H1 (cell line): ENCODE data around the gene COLEC12. TPM values are rescaled to one million over a fixed set of nuclear protein-coding genes. Genes with fewer than 3 reads are reported as not detected.

Source experiments
- CTCF ChIA-PET: fragments of 300-600 bp; sonication (Branson Sonifier 250); formaldehyde crosslinking; loops from one replicate; lab custom pipeline; 2021; ENCODE audit not compliant: partially characterized antibody; lab: Charles Lee
- POLR2A ChIA-PET: fragments of 300-600 bp; sonication (Branson Sonifier 250); formaldehyde crosslinking; loops from one replicate; lab custom pipeline; 2021; ENCODE audit warnings: inconsistent platforms; ENCODE audit not compliant: partially characterized antibody; lab: Charles Lee
- DNase-seq, 2 experiments: peaks; one replicate each; pipeline versions ENCODE4 v3.0.0 to v3.0.0-alpha.2; 2010 to 2022; ENCODE audit warnings: low spot score in 2 of 2, low read depth in 1 of 2, mixed read lengths in 1 of 2
- FAIRE-seq: peaks from 2 replicates; lab custom pipeline; 2011; peaks lifted over from hg19 to GRCh38; lab: Jason Lieb, UNC
- H2AFZ ChIP-seq: 2 replicates; pipeline ENCODE4 v1.8.1; 2012; ENCODE audit warnings: low read length, inconsistent platforms
- H2AK5ac ChIP-seq: 2 replicates; pipeline ENCODE4 v1.6.1; 2013; ENCODE audit warnings: low read depth, low read length
- H2BK120ac ChIP-seq: replicated peaks from 2 replicates; pipeline ENCODE3; 2013; ENCODE audit warnings: low read depth, low read length, inconsistent platforms
- H2BK12ac ChIP-seq: 2 replicates; pipeline ENCODE4 v1.6.1; 2013; ENCODE audit warnings: low read depth, low read length
- H2BK15ac ChIP-seq: 2 replicates; pipeline ENCODE4 v1.6.1; 2013; ENCODE audit warnings: low read length
- H2BK20ac ChIP-seq: 2 replicates; pipeline ENCODE4 v1.6.1; 2013; ENCODE audit warnings: low read length
- H2BK5ac ChIP-seq: 2 replicates; pipeline ENCODE4 v1.6.1; 2013; ENCODE audit warnings: low read depth, low read length
- H3K14ac ChIP-seq: 2 replicates; pipeline ENCODE4 v1.6.1; 2013; ENCODE audit warnings: inconsistent platforms; ENCODE audit not compliant: insufficient read length
- H3K18ac ChIP-seq: 2 replicates; pipeline ENCODE4 v1.6.1; 2013; ENCODE audit warnings: low read length; ENCODE audit errors: extremely low read depth
- H3K23ac ChIP-seq: 2 replicates; pipeline ENCODE4 v1.6.1; 2013; ENCODE audit warnings: inconsistent platforms; ENCODE audit not compliant: insufficient read length
- H3K23me2 ChIP-seq: 2 replicates; pipeline ENCODE4 v1.6.1; 2013; ENCODE audit warnings: low read depth, low read length
- H3K27ac ChIP-seq: 2 replicates; pipeline ENCODE4 v1.6.1; 2011; ENCODE audit warnings: low read depth, low read length, inconsistent platforms
- H3K27me3 ChIP-seq, 4 experiments: replicated peaks in 1 of 4; 1 replicate in 1 of 4; 2 replicates in 3 of 4; pipeline versions ENCODE4 v1.6.1 to v1.8.1; 2011 to 2013; ENCODE audit warnings: low read length in 3 of 4, mild to moderate bottlenecking in 3 of 4, inconsistent platforms in 2 of 4, mixed read lengths in 2 of 4, moderate library complexity in 1 of 4; ENCODE audit not compliant: control insufficient read depth in 3 of 4, insufficient read depth in 3 of 4; ENCODE audit errors: extremely low read depth in 1 of 4
- H3K36me3 ChIP-seq, 4 experiments: 2 replicates each; pipeline versions ENCODE4 v1.6.1 to v1.8.1; 2011 to 2013; ENCODE audit warnings: mild to moderate bottlenecking in 4 of 4, low read length in 3 of 4, moderate library complexity in 2 of 4, control low read depth in 1 of 4, inconsistent platforms in 1 of 4; ENCODE audit not compliant: insufficient read depth in 4 of 4, control insufficient read depth in 2 of 4
- H3K4ac ChIP-seq: replicated peaks from 2 replicates; pipeline ENCODE3; 2013; ENCODE audit warnings: low read length, low read depth, mixed read lengths, inconsistent platforms; ENCODE audit not compliant: insufficient read length
- H3K4me1 ChIP-seq, 4 experiments: replicated peaks in 1 of 4; 1 replicate in 1 of 4; 2 replicates in 3 of 4; pipeline versions ENCODE4 v1.6.1 to v1.8.1; 2011 to 2013; ENCODE audit warnings: low read length in 3 of 4, inconsistent platforms in 2 of 4, mixed read lengths in 1 of 4; ENCODE audit not compliant: insufficient read depth in 4 of 4, control insufficient read depth in 3 of 4
- H3K4me2 ChIP-seq, 2 experiments: 2 replicates each; pipeline versions ENCODE4 v1.6.1 to v1.8.1; 2011 to 2013; ENCODE audit warnings: low read depth in 2 of 2, low read length in 2 of 2, control low read depth in 1 of 2, inconsistent platforms in 1 of 2, mild to moderate bottlenecking in 1 of 2; ENCODE audit not compliant: insufficient read depth in 1 of 2
- H3K4me3 ChIP-seq, 4 experiments: fragments of 200-600, 300-600 bp in 1 of 4; sonication (generic), shearing (Covaris generic), sonication (Bioruptor Twin) in 1 of 4; 2 replicates each; pipeline versions ENCODE4 v1.5.1 to v1.8.1; 2011 to 2016; ENCODE audit warnings: low read length in 4 of 4, low read depth in 3 of 4, control low read depth in 2 of 4, inconsistent platforms in 2 of 4, mild to moderate bottlenecking in 2 of 4, mixed read lengths in 1 of 4, moderate library complexity in 1 of 4; ENCODE audit not compliant: insufficient read depth in 2 of 4; ENCODE audit errors: extremely low read depth in 1 of 4
- H3K56ac ChIP-seq: replicated peaks from 2 replicates; pipeline ENCODE3; 2013; ENCODE audit warnings: low read depth, mild to moderate bottlenecking, mixed read lengths, low read length, inconsistent platforms; ENCODE audit not compliant: insufficient read length
- H3K79me1 ChIP-seq: 2 replicates; pipeline ENCODE4 v1.6.1; 2013; ENCODE audit warnings: low read depth, low read length, control low read depth
- H3K79me2 ChIP-seq, 2 experiments: 2 replicates each; pipeline versions ENCODE4 v1.6.1 to v1.8.1; 2012 to 2013; ENCODE audit warnings: low read length in 2 of 2, mild to moderate bottlenecking in 2 of 2, inconsistent platforms in 1 of 2; ENCODE audit not compliant: insufficient read depth in 2 of 2, control insufficient read depth in 1 of 2
- H3K9ac ChIP-seq, 4 experiments: replicated peaks in 1 of 4; 1 replicate in 1 of 4; 2 replicates in 3 of 4; pipeline versions ENCODE4 v1.6.1 to v1.8.1; 2011 to 2013; ENCODE audit warnings: low read depth in 3 of 4, low read length in 3 of 4, control low read depth in 2 of 4, mild to moderate bottlenecking in 2 of 4, moderate library complexity in 2 of 4, inconsistent platforms in 1 of 4; ENCODE audit errors: extremely low read depth in 1 of 4
- H3K9me3 ChIP-seq, 2 experiments: 2 replicates each; pipeline versions ENCODE4 v1.6.1 to v1.8.1; 2012 to 2013; ENCODE audit warnings: mild to moderate bottlenecking in 2 of 2, moderate library complexity in 2 of 2, control low read depth in 1 of 2, inconsistent platforms in 1 of 2, low read depth in 1 of 2, low read length in 1 of 2, mixed read lengths in 1 of 2; ENCODE audit not compliant: insufficient read depth in 2 of 2
- H4K20me1 ChIP-seq, 2 experiments: replicated peaks in 1 of 2; 2 replicates each; pipeline versions ENCODE3 to v1.8.1; 2011 to 2013; ENCODE audit warnings: inconsistent platforms in 2 of 2, low read length in 2 of 2, mild to moderate bottlenecking in 1 of 2; ENCODE audit not compliant: insufficient read depth in 2 of 2, control insufficient read depth in 1 of 2
- H4K5ac ChIP-seq: 2 replicates; pipeline ENCODE4 v1.6.1; 2013; ENCODE audit warnings: low read length, low read depth, mixed read lengths, inconsistent platforms; ENCODE audit not compliant: insufficient read length
- H4K8ac ChIP-seq: 2 replicates; pipeline ENCODE4 v1.8.0; 2013; ENCODE audit warnings: mild to moderate bottlenecking, moderate library complexity, low read length, inconsistent platforms; ENCODE audit not compliant: insufficient read depth; ENCODE audit errors: extremely low read depth
- H4K91ac ChIP-seq: replicated peaks from 2 replicates; pipeline ENCODE3; 2013; ENCODE audit warnings: low read length, mixed read lengths, inconsistent platforms; ENCODE audit not compliant: insufficient read length
- CBX8 ChIP-seq: fragments of 300-800, 300-1000 bp; sonication (generic); IDR thresholded peaks from 2 replicates; pipeline ENCODE4 v1.7.1; 2016; ENCODE audit warnings: low read depth, low read length, borderline replicate concordance
- CHD2 ChIP-seq: IDR thresholded peaks from 2 replicates; pipeline ENCODE4 v1.6.1; 2012; ENCODE audit warnings: low read length, improper control_type of control experiment
- CTBP2 ChIP-seq: IDR thresholded peaks from 2 replicates; pipeline ENCODE4 v1.7.0; 2011; ENCODE audit warnings: borderline replicate concordance, mild to moderate bottlenecking, moderate library complexity, mixed read lengths, low read length; ENCODE audit not compliant: insufficient read depth, insufficient read length
- GTF2F1 ChIP-seq: IDR thresholded peaks from 2 replicates; pipeline ENCODE4 v1.6.1; 2012; ENCODE audit warnings: low read depth, low read length, improper control_type of control experiment, borderline replicate concordance
- KDM4A ChIP-seq: IDR thresholded peaks from one replicate; pipeline ENCODE4 v1.7.1; 2012; ENCODE audit warnings: low read depth, mild to moderate bottlenecking, moderate library complexity, low read length, inconsistent platforms; ENCODE audit not compliant: severe bottlenecking
- MAFK ChIP-seq: IDR thresholded peaks from 2 replicates; pipeline ENCODE4 v1.6.1; 2012; ENCODE audit warnings: low read depth, mild to moderate bottlenecking, improper control_type of control experiment, low read length
- POLR2AphosphoS5 ChIP-seq: IDR thresholded peaks from 2 replicates; pipeline ENCODE4 v1.6.1; 2011; ENCODE audit warnings: low read depth, low read length
- RAD21 ChIP-seq, 2 experiments: IDR thresholded peaks in 1 of 2; conservative IDR thresholded peaks in 1 of 2; 2 replicates each; pipeline ENCODE4 v1.6.1; 2011; ENCODE audit warnings: low read depth in 2 of 2, low read length in 2 of 2, improper control_type of control experiment in 1 of 2, inconsistent platforms in 1 of 2, mild to moderate bottlenecking in 1 of 2, moderate library complexity in 1 of 2
- RBBP5 ChIP-seq: IDR thresholded peaks from 2 replicates; pipeline ENCODE4 v1.7.1; 2012; ENCODE audit warnings: low read depth, mild to moderate bottlenecking, inconsistent platforms, low read length, moderate library complexity, borderline replicate concordance
- RFX5 ChIP-seq: IDR thresholded peaks from 2 replicates; pipeline ENCODE4 v1.6.1; 2011; ENCODE audit warnings: low read depth, low read length, improper control_type of control experiment, borderline replicate concordance
- RXRA ChIP-seq: IDR thresholded peaks from 2 replicates; pipeline ENCODE4 v1.6.1; 2011; ENCODE audit warnings: low read depth, mild to moderate bottlenecking, low read length, moderate library complexity; ENCODE audit not compliant: insufficient read depth
- TAF7 ChIP-seq: optimal IDR thresholded peaks from 2 replicates; pipeline ENCODE3; 2011; ENCODE audit warnings: low read depth, mild to moderate bottlenecking, inconsistent platforms, low read length, moderate library complexity, borderline replicate concordance
- TEAD4 ChIP-seq: IDR thresholded peaks from 2 replicates; pipeline ENCODE4 v1.6.1; 2012; ENCODE audit warnings: low read depth, low read length, inconsistent platforms, mixed read lengths
- WGBS, 2 experiments: shearing (Covaris generic) in 1 of 2; methylation state at CpG; one replicate each; pipeline versions ENCODE4 v1.1.6 to v1.1.7; 2013 to 2015; ENCODE audit warnings: low lambda C conversion rate in 2 of 2, mixed read lengths in 2 of 2, inconsistent platforms in 1 of 2, low coverage in 1 of 2, missing lambda C conversion rate in 1 of 2; ENCODE audit not compliant: insufficient replicate concordance in 2 of 2, insufficient coverage in 1 of 2, insufficient read length in 1 of 2; ENCODE audit errors: extremely low coverage in 1 of 2, missing lambda C conversion rate in 1 of 2; 5-methylcytosine and 5-hydroxymethylcytosine counted together
- polyA plus RNA-seq, 7 experiments: library from polyadenylated mRNA; depleted of rRNA in 3 of 7; stranded (reverse) in 5 of 7; unstranded in 2 of 7; fragments of >200 nt in 5 of 7; fragments of 200-250 nt in 2 of 7; gene quantifications; 1 replicate in 5 of 7; 2 replicates in 1 of 7; 4 replicates in 1 of 7; pipeline versions ENCODE4 v1.2.1 to v1.2.3, GENCODE V29; 2011 to 2013; ENCODE audit warnings: missing spikeins in 2 of 7, mixed read lengths in 2 of 7
- total RNA-seq: library from RNA; stranded (reverse); fragmentation: NEBNext Ultra II Directional; extraction: Animal tissue kit (Norgen Biotek cat#: 25700); gene quantifications from 2 replicates; pipeline ENCODE4 v1.2.1, GENCODE V29; 2021

Gene COLEC12
- total and polyA plus RNA-seq, 2 of the 8 experiments (the other 6 are each of a cell fraction or from before 2014, with no cell fraction given) = 0.44 to 2.3 TPM

- no peak overlapping the region for H2BK15ac ChIP-seq
- H2BK120ac ChIP-seq = no peak overlapping the region
- peaks cover 0 to 3% (median 0%) of the 10 kb centered on the region in 4 experiments; a peak in 1 of 7 replicates for H3K4me1 ChIP-seq
- H3K27ac ChIP-seq = no peak overlapping the region
- H2BK5ac ChIP-seq = no peak overlapping the region
- no peak overlapping the region for H4K91ac ChIP-seq
- H3K56ac ChIP-seq = no peak overlapping the region
- H3K9ac ChIP-seq = no peak overlapping the region
- DNase-seq = no peak
- H3K27me3 ChIP-seq = no peaks in the 10 kb centered on the region
- 90% methylated on average over 1 of the region's 1 CpG; no CpG with 5 or more reads in 1 of the 2 experiments for WGBS, 2 experiments
- no peak overlapping the region for H4K5ac ChIP-seq
- no peak overlapping the region for H2BK12ac ChIP-seq
- no peak overlapping the region for H3K4me2 ChIP-seq
- no peaks in the 10 kb centered on the region for H4K20me1 ChIP-seq
- H2AFZ ChIP-seq = no peak overlapping the region
- ChIA-PET POLR2A (no interaction called here), CTCF (no interaction called here)
- no peak overlapping the region for H3K14ac ChIP-seq
- H3K79me2 ChIP-seq = no peaks in the 10 kb centered on the region
- H3K9me3 ChIP-seq = no peaks in the 10 kb centered on the region
- no peak overlapping the region for H3K4ac ChIP-seq
- H3K79me1 ChIP-seq = no peaks in the 10 kb centered on the region
- H3K36me3 ChIP-seq = no peaks in the 10 kb centered on the region
- FAIRE-seq = no peak
- H2AK5ac ChIP-seq = no peak overlapping the region
- no peak overlapping the region for H4K8ac ChIP-seq
- no peak overlapping the region for H3K18ac ChIP-seq
- no peak overlapping the region for H3K23ac ChIP-seq
- H2BK20ac ChIP-seq = no peak overlapping the region
- no peaks in the 10 kb centered on the region for H3K23me2 ChIP-seq
- H3K4me3 ChIP-seq = no peak overlapping the region; a peak in 1 of 8 replicates
- TF ChIP-seq KDM4A (no peak), MAFK (no peak), CHD2 (no peak), RFX5 (no peak), TAF7 (no peak), CBX8 (no peak), CTBP2 (no peak), RBBP5 (no peak), GTF2F1 (no peak), POLR2AphosphoS5 (no peak), TEAD4 (no peak), RAD21 (IDR thresholded peaks at IDR 0.05 in 1 of 2, conservative IDR thresholded peaks at IDR 0.05 in 1 of 2; ENCODE audit: low read depth in 2 of 2, low read length in 2 of 2) (no peak), RXRA (no peak)
Observed at GRCh38 chr18:416930-417329, 83.6 kb downstream of the COLEC12 start.
